Fibroblast of the conjunctiva (primary cell): ENCODE results near the gene MRPS14.
"Not testable (repeated sequence)": the region's sequence is repeated elsewhere in the genome, so short reads cannot be mapped to it uniquely, and the experiment has no call there.

ENCODE experiments used
- DNase-seq: peaks from one replicate; pipeline ENCODE4 v3.0.0-alpha.2; 2010; ENCODE audit warnings: low read depth

MRPS14 gene

DNA sequence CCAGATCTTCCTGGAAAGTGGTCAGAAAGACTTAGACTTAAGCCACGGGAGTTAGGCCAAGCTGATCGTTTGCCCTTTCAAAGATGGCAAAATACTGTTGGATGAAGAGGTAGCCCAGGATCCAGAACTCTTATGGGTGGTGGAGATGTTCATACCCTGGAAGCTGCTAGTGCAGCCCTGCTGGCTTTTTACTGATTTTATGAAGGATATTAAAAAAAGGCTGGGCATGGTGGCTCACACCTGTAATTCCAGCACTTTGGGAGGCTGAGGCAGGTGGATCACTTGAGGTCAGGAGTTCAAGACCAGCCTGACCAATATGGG is 657 bp upstream of the MRPS14 start:
- DNase-seq: not testable (repeated sequence)

DNA sequence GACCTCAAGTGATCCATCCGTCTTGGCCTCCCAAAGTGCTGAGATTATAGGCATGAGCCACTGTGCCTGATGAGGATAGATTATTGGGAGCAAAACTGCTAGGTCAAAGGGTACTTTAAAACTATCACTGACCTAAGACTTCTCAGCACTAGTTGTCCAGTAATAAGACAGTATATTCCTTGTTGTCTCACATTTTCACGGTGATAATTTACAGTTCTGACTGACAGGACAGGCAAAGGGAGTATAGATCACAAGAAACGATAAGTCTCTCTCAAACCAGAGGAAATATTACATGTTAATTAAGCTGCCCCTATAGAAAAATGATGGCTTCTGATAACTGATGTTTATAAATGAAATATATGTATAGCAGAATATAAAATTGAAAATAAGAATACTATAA is 3.7 kb downstream of the MRPS14 start:
- DNase-seq: no peak

DNA sequence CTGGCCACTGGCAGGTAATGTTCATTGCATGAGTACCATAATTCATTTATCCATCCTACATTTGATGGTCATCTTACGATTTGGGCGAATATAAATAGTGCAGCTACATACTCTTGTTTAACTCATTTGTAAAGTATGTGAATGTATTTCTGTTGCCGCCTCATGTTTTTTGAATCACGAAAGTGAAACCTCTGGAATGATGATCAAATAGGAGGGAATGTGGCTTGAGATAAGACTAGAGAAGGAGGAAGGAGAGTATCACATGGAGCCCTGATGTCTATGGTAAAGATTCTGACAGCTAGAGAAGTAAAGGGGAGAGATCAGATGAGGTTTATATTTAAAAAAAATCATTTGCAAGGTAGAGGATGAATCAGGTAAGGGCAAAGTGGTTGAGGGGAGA is 8.0 kb downstream of the MRPS14 start:
- no peak for DNase-seq

DNA sequence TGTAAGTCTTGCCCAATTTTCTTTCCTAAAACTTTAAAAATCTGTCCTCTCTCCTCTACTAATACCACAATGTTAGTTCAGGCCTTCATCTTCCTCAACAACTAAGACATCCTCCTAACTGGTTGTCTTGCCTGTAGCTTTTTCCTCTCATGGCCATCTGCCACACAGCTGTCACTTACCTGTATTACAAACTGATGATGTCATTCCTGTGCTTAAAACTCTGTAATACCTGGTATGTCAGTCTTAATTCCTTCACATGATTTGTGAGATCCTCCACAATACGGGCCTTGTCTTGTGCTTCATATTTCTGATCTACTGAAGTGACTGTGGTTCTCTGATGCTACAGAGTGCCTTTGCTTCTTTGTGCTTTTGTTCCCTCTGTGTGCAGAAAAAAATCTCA is 9.8 kb downstream of the MRPS14 start:
- DNase-seq: no peak

DNA sequence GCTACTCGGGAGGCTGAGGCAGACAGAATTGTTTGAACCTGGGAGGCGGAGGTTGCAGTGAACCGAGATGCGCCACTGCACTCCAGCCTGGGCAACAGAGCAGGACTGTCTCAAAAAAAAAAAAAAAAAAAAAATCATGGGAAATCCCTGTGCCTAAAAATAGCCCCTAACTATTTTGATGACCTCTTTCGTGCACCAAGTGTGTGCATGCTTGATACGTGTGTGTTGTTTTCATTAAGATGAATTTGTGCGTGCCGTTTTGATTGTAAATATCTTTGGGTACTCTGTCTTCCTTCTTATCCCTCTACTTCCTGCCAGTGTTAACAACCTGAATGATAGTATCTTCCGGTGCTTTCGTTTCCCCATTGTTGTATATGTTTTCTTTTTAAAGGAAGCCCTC is 13.7 kb downstream of the MRPS14 start:
- DNase-seq: no peak

DNA sequence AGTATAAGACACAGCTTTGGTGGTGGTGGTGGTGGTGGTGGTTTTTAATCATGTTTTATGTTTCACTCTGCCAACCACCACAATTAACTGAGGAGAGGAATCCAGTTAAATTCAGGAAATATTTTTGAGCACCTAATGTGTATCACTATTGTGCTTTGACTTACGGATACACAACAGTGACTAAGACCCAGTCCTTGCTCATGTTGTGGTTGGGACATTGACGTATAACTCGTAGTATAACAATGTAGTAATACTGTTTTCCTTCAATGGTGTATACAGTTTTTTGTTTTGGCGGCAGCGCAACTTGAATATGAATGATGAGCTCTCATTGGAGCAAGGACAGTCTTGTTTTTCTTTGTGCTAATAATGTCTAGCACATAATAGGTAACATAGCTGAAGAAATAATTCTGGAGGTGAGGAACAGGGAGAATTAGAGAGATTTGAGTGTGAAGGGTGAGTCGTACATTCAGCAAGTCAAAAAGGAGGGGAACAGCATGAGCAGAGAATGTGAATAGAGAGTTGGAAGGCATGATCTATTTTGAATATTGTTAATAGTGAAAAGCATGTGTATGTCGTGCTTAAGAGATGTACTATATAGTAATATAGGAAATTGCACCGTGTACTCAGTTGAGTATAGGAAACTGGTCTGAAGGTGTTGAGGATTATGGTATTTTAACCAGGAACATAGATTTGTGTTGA is 18.0 kb downstream of the MRPS14 start:
- no peak for DNase-seq

DNA sequence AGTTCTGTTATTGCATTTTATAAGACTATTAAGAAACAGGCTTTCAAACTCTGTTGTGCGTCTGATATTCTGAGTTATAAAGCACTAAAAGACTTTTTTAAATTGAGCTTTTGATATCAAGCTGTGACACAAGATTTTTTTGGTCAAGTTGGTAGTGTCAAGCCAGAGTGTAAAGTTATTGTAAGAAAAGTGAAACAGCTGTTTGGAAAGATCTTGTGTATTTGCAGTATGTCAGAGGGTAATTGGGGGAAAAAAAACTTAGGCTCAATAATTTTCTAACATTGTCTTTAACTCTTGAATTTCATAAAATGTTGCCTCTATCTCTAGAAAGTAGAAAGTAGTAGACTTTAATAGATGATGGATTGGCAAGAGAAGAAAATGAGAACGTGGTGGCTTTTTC is 19.7 kb downstream of the MRPS14 start:
- DNase-seq: no peak

DNA sequence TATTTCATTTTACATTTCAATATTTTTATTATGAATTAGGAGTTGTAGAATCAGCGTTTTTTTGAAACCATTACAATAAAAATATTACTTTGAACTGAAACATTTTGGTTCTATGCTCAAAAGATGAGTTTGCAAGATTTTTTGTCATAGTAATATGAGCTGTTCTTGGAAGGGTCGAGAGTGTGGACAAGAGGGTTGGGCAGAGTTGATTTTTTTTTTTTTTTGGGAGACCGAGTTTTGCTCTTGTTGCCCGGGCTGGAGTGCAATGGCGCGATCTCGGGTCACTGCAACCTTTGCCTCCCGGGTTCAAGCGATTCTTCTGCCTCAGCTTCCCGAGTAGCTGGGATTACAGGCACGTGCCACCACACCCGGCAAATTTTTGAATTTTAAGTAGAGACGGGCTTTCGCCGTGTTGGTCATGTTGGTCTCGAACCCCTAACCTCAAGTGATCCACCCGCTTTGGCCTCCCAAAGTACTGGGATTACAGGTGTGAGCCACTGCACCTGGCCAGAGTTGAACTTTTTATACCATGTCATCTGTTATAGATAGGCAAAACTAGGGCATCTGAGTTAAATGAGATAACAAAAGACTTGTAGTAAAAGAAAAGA is 20.2 kb downstream of the MRPS14 start:
- no peak for DNase-seq

DNA sequence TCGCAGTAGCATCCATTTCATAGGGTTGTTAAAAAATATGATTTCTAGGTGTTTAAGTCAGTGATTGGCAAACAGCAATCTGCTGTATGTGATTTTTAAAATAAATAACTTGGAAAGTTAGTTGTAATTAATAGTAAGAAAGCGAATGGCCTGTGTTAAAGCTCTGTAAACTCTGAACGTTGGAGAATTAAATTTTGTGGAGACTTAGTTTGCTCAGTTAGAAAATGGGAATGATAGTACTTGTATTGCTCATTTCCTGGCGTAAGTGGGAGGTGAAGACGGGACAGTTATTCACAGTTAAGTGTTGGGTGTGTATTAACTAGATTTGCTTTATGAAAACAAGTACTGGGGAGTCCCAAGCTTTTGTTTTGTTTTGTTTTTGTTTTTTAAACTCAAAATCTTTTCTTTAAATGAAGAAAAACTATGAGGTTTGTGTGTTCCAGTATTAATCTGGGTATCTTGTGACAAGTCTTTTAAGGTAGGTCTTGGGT is 22.5 kb downstream of the MRPS14 start:
- no peak for DNase-seq

DNA sequence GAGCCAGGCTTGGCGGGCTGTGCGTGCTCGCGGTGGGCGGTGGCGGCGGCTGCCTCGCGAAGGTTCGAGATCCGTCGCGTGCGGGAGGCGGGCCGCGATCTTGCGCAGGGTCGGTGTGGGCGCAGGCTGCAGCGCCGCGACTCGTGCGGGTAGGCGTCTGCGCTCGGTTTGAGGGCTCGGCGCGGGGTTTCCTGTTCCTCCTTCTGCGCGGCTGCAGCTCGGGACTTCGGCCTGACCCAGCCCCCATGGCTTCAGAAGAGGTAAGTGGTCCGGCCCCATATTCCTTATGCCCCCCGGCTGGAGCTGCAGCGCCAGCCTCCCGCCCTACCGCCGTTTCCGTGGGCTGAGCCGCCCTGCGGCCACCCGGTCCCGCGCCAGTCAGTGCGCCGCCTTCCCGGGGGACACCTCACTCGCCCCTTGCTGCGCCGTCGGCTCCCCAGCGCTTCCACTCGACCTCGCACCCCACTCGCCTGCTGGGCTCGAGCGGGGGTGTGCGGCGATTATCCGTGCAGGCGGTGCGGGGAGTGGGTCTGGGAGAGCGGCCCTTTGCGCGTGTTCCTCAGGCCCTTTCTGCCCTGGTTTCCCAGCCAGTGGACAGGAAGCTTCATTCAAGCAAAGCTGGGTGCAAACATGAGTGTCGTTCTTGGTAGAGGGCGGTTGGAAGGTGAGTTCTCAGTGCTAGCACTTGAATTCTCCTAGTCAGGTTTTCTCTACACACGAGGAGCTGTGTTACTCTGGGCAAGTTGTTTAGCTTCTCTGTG is 23.1 kb downstream of the MRPS14 start, which contains the start of gene CACYBP:
CACYBP (plus strand) TSS at position 12 of the 761 bp plus-strand sequence; CDS start at position 246, 234 bp downstream.
- DNase-seq: no peak

DNA sequence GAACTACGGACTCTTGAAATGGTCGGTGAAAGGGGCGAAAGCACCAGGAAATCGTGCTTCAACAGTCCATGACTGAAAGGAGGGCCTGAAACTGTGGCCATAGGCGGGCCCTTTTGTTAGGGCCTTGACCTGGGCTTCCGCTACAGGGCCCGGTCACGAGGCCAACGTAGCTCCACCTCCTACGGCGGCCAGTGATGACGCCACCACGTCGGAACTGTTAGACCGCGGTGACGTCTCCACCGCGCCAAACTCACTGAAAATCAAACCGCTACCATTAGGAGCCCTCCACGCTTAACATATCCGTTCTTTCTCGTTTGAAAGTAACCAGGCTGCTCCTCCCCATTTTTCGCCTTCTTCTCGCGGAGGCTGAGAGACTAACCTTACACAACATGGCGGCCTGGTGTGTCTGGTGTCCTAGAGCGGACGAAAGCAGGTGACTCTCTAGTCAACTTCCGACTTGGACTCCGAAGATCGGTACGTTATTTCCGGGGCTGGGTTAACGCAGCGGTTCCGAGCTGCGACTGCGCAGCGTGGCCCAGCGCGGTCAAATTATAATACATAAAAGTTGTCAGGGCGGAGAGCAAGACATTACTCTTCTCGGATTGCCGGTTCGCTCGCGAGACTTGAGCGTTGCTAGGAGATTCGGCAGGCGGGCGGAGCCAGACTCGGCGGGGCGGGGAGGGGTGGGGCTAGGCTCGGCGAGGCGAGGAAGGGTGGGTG is 23.8 kb downstream of the MRPS14 start:
- peak; percentile 99 for DNase-seq

DNA sequence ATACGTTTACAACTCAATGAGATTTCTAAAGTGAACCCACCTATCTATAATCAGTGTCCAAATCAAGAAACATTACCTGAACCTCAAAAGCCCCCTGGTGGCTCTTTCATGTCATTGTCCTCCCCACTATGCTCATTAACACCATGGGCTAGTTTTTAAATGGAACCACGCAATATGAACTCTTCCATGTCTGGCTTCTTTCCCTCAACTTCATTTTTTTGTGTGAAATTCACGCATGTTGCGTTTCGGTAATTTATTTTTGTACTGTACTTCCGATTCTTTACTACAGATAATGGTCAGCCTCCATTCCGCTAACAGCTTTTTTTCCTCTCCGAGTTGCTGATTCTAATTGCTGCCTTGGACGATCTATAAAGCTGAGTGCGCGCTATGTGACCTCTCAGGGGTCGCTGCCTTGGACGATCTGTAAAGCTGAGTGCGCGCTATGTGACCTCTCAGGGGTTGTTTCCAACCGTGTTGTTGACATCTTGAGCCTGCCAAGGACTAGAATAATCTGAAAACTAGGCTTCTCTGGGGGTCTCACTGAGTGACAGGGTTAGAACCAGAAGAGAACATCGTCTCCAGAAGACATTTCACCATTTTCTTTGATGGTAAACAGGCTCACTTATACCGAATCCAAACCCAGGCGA is 24.5 kb downstream of the MRPS14 start:
- DNase-seq: no peak

DNA sequence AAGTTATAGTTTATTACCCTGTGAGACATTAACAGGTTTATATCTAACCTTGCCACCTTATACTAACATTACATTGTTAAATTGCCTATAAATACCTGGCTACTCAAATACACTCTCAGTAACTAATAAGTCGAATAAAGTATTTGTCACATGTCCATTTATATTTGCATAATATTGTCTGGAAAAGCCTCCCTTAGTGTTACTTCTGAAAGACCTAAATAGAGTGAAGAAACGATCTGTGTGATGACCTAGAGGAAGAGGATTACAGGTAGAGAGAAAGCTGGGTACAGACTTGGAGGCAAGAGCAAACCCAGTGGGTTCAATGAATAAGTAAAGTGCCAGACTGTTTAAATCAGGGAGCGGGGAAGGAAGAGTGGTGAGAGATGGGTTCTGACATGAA is 26.2 kb downstream of the MRPS14 start:
- DNase-seq: no peak

DNA sequence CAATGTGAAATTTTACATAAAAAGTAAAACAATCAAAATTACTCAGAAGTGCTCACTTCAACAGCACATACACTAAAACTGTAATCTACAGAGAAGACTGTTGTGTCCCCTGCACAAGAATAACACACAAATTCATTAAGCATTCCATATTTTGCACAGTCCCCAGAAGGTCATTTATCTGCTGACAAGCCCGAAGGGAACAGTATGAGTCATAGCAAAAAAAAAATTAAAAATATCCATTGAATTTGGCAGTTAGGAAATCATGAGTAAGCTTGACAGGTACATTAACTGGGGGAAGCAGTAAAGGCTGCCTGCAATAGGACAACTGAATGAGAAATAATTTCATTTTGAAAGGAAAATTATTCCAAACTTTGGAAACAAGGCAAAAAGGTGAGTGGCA is 26.7 kb downstream of the MRPS14 start:
- no peak for DNase-seq

DNA sequence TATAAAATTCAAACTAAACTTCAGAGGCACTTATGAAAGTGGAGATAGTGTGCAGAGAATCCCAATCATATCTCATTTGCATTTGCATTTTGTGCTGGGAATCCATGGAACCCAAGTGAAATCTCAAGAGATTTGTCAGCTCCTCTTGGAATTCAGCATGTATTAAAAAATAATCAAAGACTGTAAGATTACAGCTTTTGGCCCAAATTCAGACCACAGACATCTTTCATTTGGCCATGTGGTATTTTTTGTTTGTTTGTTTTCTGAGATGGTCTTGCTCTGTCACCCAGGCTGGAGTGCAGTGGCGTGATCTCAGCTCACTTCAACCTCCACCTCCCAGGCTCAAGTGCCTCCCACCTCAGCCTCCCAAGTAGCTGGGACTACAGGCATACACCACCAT is 27.3 kb downstream of the MRPS14 start:
- DNase-seq: no peak

DNA sequence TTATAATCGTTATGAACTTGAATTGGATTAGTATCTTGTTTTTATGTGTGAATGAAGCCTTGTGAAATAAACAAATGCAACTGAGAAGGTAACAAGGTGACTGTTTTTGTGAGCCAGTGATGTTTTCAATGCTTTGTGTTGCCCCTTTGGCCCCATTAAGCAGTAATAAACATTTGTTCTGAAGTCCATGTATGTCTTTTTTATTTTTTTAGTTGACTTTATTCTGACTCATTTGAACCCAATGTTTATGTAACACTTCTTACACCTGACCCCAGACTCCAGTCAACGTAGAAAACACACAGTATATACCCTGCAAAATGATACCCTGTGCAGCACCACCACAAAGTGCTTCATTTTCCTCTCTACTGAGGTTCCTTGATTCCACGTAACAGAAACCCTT is 28.1 kb downstream of the MRPS14 start:
- no peak for DNase-seq

DNA sequence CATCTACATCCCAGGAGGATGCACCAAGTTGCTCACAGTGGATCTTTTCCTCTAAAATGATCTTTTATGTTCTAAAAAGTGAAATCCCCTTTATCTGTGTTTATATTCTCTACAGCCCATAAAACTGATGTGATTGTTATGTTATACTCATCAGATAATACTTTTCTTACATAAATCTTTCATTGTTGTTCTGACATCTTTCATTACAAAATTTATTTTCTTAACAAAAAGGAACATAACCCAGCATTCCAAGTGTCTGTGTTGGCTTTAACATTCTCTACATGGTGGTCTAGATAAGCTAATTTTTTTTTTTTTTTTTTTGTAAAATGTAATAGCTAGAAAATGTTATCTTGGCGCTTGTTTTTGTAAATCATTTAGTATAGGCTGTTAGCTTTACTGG is 31.8 kb downstream of the MRPS14 start:
- DNase-seq: no peak

DNA sequence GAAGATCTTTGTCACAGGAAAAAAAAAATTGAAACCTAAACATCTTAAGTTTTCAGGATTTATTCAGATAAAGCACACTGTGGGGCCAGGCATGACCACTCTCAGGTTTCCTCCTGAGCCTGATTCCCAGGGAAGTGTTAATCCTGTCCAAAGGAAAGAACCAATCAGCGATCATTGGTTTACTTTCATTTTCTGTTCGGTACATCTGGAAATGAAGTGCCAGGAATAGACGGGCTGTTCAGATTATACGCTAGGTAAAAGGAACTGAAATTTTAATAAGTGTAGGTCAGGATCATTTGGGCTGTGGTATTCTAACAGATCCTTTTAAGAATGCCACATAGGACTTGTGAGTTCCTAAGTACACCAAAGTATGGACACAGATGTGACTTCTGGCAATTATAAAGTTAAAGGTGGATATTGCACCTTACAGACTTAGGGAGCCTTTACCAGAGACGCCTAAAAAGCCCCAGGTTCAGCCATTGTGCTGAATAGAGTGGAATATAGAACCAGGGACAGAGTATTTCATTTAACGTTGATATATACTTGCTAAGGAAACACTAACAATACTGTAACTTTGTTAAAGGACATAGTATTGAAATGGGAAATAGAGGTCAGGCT is 32.7 kb downstream of the MRPS14 start:
- DNase-seq: no peak

DNA sequence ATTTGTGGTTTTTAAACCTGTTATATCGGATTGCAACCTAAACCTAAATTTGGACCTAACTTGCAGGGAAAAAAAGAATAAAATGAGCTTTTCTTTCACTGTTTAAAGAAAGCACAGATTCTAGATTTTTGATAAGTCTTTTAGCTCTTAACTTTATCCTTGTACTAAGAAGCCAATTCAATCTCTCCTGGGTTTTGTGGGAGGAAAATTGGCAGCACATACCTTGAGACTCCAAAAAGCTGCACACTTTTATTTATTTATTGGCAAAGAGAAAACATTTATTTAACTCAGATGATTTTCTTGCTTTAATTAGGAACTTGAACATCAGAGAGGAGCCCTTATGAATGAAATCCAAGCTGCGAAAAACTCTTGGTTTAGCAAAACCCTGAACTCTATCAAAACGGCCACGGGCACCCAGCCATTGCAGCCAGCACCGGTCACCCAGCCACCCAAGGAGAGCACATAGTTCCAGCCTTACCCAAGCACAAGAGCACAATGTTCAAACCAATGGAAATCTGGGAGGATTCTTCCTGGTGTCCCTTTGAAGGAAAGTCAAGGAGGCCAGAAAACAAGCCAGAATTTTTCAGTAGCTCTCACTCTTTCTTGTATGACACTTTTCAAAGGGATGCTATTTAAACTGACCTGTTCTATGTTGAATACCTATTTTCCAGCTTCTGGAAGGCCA is 33.5 kb downstream of the MRPS14 start:
- no peak for DNase-seq

DNA sequence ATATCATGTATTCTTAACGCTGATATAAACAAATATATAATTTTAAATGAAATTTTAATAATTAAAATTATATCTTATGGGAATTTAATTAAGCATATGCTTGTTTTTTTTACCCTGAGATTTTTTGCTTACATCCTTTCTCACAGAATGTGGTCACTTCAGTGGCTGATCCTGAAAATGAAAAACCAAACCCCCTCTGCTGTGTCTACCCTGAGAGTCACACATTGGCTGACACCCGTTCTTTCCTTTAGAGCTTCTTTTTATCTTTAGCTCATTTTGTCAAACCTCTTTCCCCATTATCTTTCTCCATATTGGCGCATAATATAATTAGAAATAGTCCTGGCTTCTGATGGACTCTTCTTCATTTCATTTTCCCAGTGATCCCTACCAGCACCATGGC is 34.2 kb downstream of the MRPS14 start:
- no peak for DNase-seq

DNA sequence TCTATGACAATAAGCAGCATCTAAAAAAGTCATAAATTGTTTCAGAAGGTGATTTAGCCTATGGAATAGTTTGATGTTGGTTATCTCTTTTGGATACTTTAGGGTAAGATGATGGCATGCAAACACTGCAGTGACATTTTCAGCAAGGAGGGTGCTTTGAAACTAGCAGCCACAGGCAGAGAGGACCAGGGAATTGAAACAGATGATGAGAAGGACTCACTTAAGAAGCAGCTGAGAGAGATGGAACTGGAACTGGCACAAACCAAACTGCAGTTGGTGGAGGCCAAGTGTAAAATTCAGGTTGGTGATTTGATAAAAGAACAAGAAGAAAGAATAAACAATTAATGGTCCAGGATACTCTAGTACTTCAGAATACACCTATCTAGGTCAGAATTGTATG is 34.7 kb downstream of the MRPS14 start:
- no peak for DNase-seq
